Astrocyte (in vitro differentiated cells and primary cell): Measurements from ENCODE around the gene LYPD3. TPM values are rescaled to one million over a fixed set of nuclear protein-coding genes. Genes with fewer than 3 reads are reported as not detected.

Source experiments
- DNase-seq: peaks from one replicate; pipeline ENCODE4 v3.0.0-alpha.2; 2010; ENCODE audit warnings: low read depth
- FAIRE-seq: peaks from 2 replicates; lab custom pipeline; 2011; peaks lifted over from hg19 to GRCh38; lab: Jason Lieb, UNC
- H2AFZ ChIP-seq: 2 replicates; pipeline ENCODE4 v1.6.0; 2012; ENCODE audit warnings: low read depth, low read length, inconsistent platforms
- H3K27ac ChIP-seq: 2 replicates; pipeline ENCODE4 v1.5.1; 2011; ENCODE audit warnings: low read depth, low read length, inconsistent platforms
- H3K27me3 ChIP-seq: 2 replicates; pipeline ENCODE4 v1.6.0; 2011; ENCODE audit warnings: low read length, inconsistent platforms; ENCODE audit not compliant: insufficient read depth
- H3K36me3 ChIP-seq: 2 replicates; pipeline ENCODE4 v1.5.1; 2011; ENCODE audit warnings: low read length, inconsistent platforms; ENCODE audit not compliant: insufficient read depth
- H3K4me1 ChIP-seq: 2 replicates; pipeline ENCODE4 v1.5.1; 2011; ENCODE audit warnings: low read length, inconsistent platforms; ENCODE audit not compliant: insufficient read depth
- H3K4me2 ChIP-seq: 2 replicates; pipeline ENCODE4 v1.6.0; 2012; ENCODE audit warnings: low read length, inconsistent platforms
- H3K4me3 ChIP-seq: 2 replicates; pipeline ENCODE4 v1.5.1; 2011; ENCODE audit warnings: low read depth, mild to moderate bottlenecking, low read length, inconsistent platforms; ENCODE audit not compliant: insufficient read depth
- H3K79me2 ChIP-seq: 2 replicates; pipeline ENCODE4 v1.6.0; 2012; ENCODE audit warnings: mild to moderate bottlenecking, low read length, inconsistent platforms; ENCODE audit not compliant: insufficient read depth
- H3K9ac ChIP-seq: 2 replicates; pipeline ENCODE4 v1.6.0; 2012; ENCODE audit warnings: mild to moderate bottlenecking, low read length, inconsistent platforms
- H3K9me3 ChIP-seq: 2 replicates; pipeline ENCODE4 v1.5.1; 2012; ENCODE audit warnings: low read depth, mild to moderate bottlenecking, low read length, inconsistent platforms; ENCODE audit not compliant: insufficient read depth
- H4K20me1 ChIP-seq: 2 replicates; pipeline ENCODE4 v1.6.0; 2012; ENCODE audit warnings: low read length, inconsistent platforms; ENCODE audit not compliant: insufficient read depth
- H3K27ac Mint-ChIP-seq: one replicate; pipeline ENCODE4 v1.8.0; 2021; ENCODE audit warnings: mild to moderate bottlenecking, mixed read lengths; ENCODE audit not compliant: unreplicated experiment
- H3K27me3 Mint-ChIP-seq: one replicate; pipeline ENCODE4 v1.8.0; 2021; ENCODE audit warnings: low read depth, mixed read lengths; ENCODE audit not compliant: unreplicated experiment
- H3K36me3 Mint-ChIP-seq: one replicate; pipeline ENCODE4 v1.8.0; 2021; ENCODE audit warnings: low read depth, mixed read lengths; ENCODE audit not compliant: unreplicated experiment
- H3K4me1 Mint-ChIP-seq: one replicate; pipeline ENCODE4 v1.8.0; 2021; ENCODE audit warnings: low read depth, mixed read lengths; ENCODE audit not compliant: unreplicated experiment
- H3K4me3 Mint-ChIP-seq: one replicate; pipeline ENCODE4 v1.8.0; 2021; ENCODE audit warnings: mild to moderate bottlenecking, moderate library complexity, mixed read lengths; ENCODE audit not compliant: unreplicated experiment
- H3K9me3 Mint-ChIP-seq: one replicate; pipeline ENCODE4 v1.8.0; 2021; ENCODE audit warnings: mild to moderate bottlenecking, mixed read lengths; ENCODE audit not compliant: unreplicated experiment
- CTCF ChIP-seq: IDR thresholded peaks from 2 replicates; pipeline ENCODE4 v1.5.1; 2011; ENCODE audit warnings: low read depth, mild to moderate bottlenecking, inconsistent platforms, low read length, moderate library complexity; ENCODE audit not compliant: insufficient read depth
- EZH2 ChIP-seq: IDR thresholded peaks from 2 replicates; pipeline ENCODE4 v1.6.1; 2012; ENCODE audit warnings: mild to moderate bottlenecking, low read length, inconsistent platforms; ENCODE audit not compliant: insufficient read depth
- total RNA-seq: library from RNA; stranded (reverse); gene quantifications from 2 replicates; pipeline ENCODE4 v1.2.1, GENCODE V29; 2021

Gene LYPD3
- total RNA-seq, 1 donor from 2014 or later: 0.54 TPM

GRCh38 chr19:43510713-43511112, 45.3 kb upstream of the LYPD3 start:
- Histone ChIP-seq H3K4me2 (no peak overlapping the region), H3K4me3 (no peak overlapping the region)

GRCh38 chr19:43507880-43508279, 42.5 kb upstream of the LYPD3 start:
- Mint-ChIP-seq H3K27me3 (peaks cover 5% of the 10 kb centered on the region), H3K9me3 (peaks cover 3% of the 10 kb centered on the region), H3K4me1 (peaks cover 3% of the 10 kb centered on the region), H3K36me3 (peaks cover 38% of the 10 kb centered on the region), H3K4me3 (no peak overlapping the region), H3K27ac (no peak overlapping the region)
- TF ChIP-seq EZH2 (no peak), CTCF (no peak)
- H3K4me3 ChIP-seq: no peak overlapping the region
- no peak overlapping the region for H2AFZ ChIP-seq
- peaks cover 8% of the 10 kb centered on the region for H3K36me3 ChIP-seq
- H3K9ac ChIP-seq: no peak overlapping the region
- DNase-seq: no peak
- peaks cover under 1% of the 10 kb centered on the region for H4K20me1 ChIP-seq
- no peaks in the 10 kb centered on the region for H3K27me3 ChIP-seq
- no peak for FAIRE-seq
- H3K4me2 ChIP-seq: no peak overlapping the region
- H3K27ac ChIP-seq: no peak overlapping the region
- H3K4me1 ChIP-seq: peaks cover 5% of the 10 kb centered on the region
- no peaks in the 10 kb centered on the region for H3K9me3 ChIP-seq
- no peaks in the 10 kb centered on the region for H3K79me2 ChIP-seq

More at GRCh38 chr19:43510713-43511112, 45.3 kb upstream of the LYPD3 start:
- FAIRE-seq (no peak), DNase-seq (no peak)
- Mint-ChIP-seq H3K27me3 (no peaks in the 10 kb centered on the region), H3K36me3 (peaks cover 38% of the 10 kb centered on the region), H3K4me3 (no peak overlapping the region), H3K4me1 (no peaks in the 10 kb centered on the region), H3K9me3 (peaks cover 3% of the 10 kb centered on the region), H3K27ac (no peak overlapping the region)
- Histone ChIP-seq H3K36me3 (peaks cover 8% of the 10 kb centered on the region), H3K4me1 (no peaks in the 10 kb centered on the region), H3K27ac (no peak overlapping the region), H3K27me3 (no peaks in the 10 kb centered on the region), H3K79me2 (no peaks in the 10 kb centered on the region), H2AFZ (no peak overlapping the region), H3K9ac (no peak overlapping the region), H3K9me3 (no peaks in the 10 kb centered on the region), H4K20me1 (no peaks in the 10 kb centered on the region)
- TF ChIP-seq EZH2 (no peak), CTCF (no peak)

GRCh38 chr19:43506629-43507028, 41.2 kb upstream of the LYPD3 start:
- FAIRE-seq (no peak), DNase-seq (no peak)
- Histone ChIP-seq H3K27me3 (no peaks in the 10 kb centered on the region), H3K4me2 (no peak overlapping the region), H2AFZ (no peak overlapping the region), H3K4me1 (peaks cover 5% of the 10 kb centered on the region), H3K79me2 (no peaks in the 10 kb centered on the region), H3K36me3 (peaks cover 8% of the 10 kb centered on the region), H3K9ac (no peak overlapping the region), H4K20me1 (peaks cover 3% of the 10 kb centered on the region), H3K27ac (no peak overlapping the region), H3K9me3 (no peaks in the 10 kb centered on the region), H3K4me3 (no peak overlapping the region)
- peaks cover 10% of the 10 kb centered on the region for H3K27me3 Mint-ChIP-seq
- no peak for TF ChIP-seq CTCF
- TF ChIP-seq EZH2: no peak
- no peak overlapping the region for H3K4me3 Mint-ChIP-seq
- H3K9me3 Mint-ChIP-seq: no peaks in the 10 kb centered on the region
- H3K27ac Mint-ChIP-seq: no peak overlapping the region
- H3K4me1 Mint-ChIP-seq: peaks cover 5% of the 10 kb centered on the region
- H3K36me3 Mint-ChIP-seq: peaks cover 29% of the 10 kb centered on the region
